SK-N-SH (cell line): ENCODE data around the gene WIF1. TPM values are rescaled to one million over a fixed set of nuclear protein-coding genes. Genes with fewer than 3 reads are reported as not detected.

Experiments
- CTCF ChIA-PET: fragments of 300-600, 350-600 bp; formaldehyde crosslinking; extraction: SDS; loops from one replicate; lab custom pipeline; 2021; lab: Yijun Ruan, JAX
- POLR2A ChIA-PET: fragments of 350-600 bp; sonication (Branson Sonifier 250); formaldehyde crosslinking; extraction: SDS; loops from one replicate; lab custom pipeline; 2020; ENCODE audit warnings: antibody characterized with exemption, inconsistent platforms; lab: Yijun Ruan, JAX
- DNase-seq: peaks from one replicate; pipeline ENCODE4 v3.0.0; 2012
- H2AFZ ChIP-seq: fragments of 200-600 bp; sonication (generic); 2 replicates; pipeline ENCODE4 v1.8.1; 2016; ENCODE audit warnings: antibody characterized with exemption, mild to moderate bottlenecking, low read depth
- H3F3A ChIP-seq: fragments of 200-600 bp; sonication (generic); replicated peaks from 2 replicates; pipeline ENCODE3; 2016; ENCODE audit warnings: antibody characterized with exemption, mild to moderate bottlenecking; ENCODE audit not compliant: insufficient read depth
- H3K27ac ChIP-seq, 2 experiments: fragments of 200-500 bp in 1 of 2; fragments of 200-600 bp in 1 of 2; sonication (Bioruptor generic) in 1 of 2; sonication (generic), shearing (Covaris generic) in 1 of 2; 2 replicates each; pipeline versions ENCODE4 v1.5.1 to v1.6.1; 2014 to 2016; ENCODE audit warnings: low read depth in 2 of 2, inconsistent platforms in 1 of 2, low read length in 1 of 2, mild to moderate bottlenecking in 1 of 2, mixed read lengths in 1 of 2
- H3K27me3 ChIP-seq: fragments of 200-600 bp; sonication (generic), shearing (Covaris generic); 2 replicates; pipeline ENCODE4 v1.6.1; 2016; ENCODE audit warnings: mixed run types; ENCODE audit not compliant: insufficient read depth
- H3K36me3 ChIP-seq, 2 experiments: fragments of 200-500 bp in 1 of 2; fragments of 200-600 bp in 1 of 2; sonication (Bioruptor generic) in 1 of 2; sonication (generic) in 1 of 2; replicated peaks in 1 of 2; 2 replicates each; pipeline versions ENCODE3 to v1.5.1; 2014 to 2016; ENCODE audit warnings: low read length in 1 of 2, mild to moderate bottlenecking in 1 of 2; ENCODE audit not compliant: insufficient read depth in 2 of 2, control insufficient read depth in 1 of 2
- H3K4me1 ChIP-seq, 2 experiments: fragments of 200-500 bp in 1 of 2; fragments of 200-600 bp in 1 of 2; sonication (Bioruptor generic) in 1 of 2; sonication (generic), shearing (Covaris generic) in 1 of 2; 2 replicates each; pipeline versions ENCODE4 v1.5.1 to v1.6.1; 2014 to 2016; ENCODE audit warnings: low read depth in 1 of 2, low read length in 1 of 2, mixed run types in 1 of 2; ENCODE audit not compliant: insufficient read depth in 2 of 2, control insufficient read depth in 1 of 2
- H3K4me2 ChIP-seq: fragments of 200-600 bp; sonication (generic), shearing (Covaris generic); 2 replicates; pipeline ENCODE4 v1.6.1; 2017; ENCODE audit warnings: mixed run types
- H3K4me3 ChIP-seq, 2 experiments: fragments of 200-500 bp in 1 of 2; fragments of 200-600 bp in 1 of 2; sonication (Bioruptor generic) in 1 of 2; sonication (generic), shearing (Covaris generic) in 1 of 2; 2 replicates each; pipeline versions ENCODE4 v1.5.1 to v1.8.1; 2014 to 2016; ENCODE audit warnings: low read depth in 2 of 2, inconsistent platforms in 1 of 2, low read length in 1 of 2, mild to moderate bottlenecking in 1 of 2, mixed read lengths in 1 of 2, moderate library complexity in 1 of 2
- H3K79me2 ChIP-seq: fragments of 200-600 bp; sonication (generic); 2 replicates; pipeline ENCODE4 v1.8.1; 2017; ENCODE audit warnings: mild to moderate bottlenecking; ENCODE audit not compliant: insufficient read depth
- H3K9ac ChIP-seq: fragments of 200-600 bp; sonication (generic); 2 replicates; pipeline ENCODE4 v1.6.1; 2017; ENCODE audit warnings: mixed run types
- H3K9me2 ChIP-seq: fragments of 200-600 bp; sonication (generic); 2 replicates; pipeline ENCODE4 v1.6.1; 2017; ENCODE audit warnings: mixed run types
- H3K9me3 ChIP-seq: fragments of 200-600 bp; sonication (generic); 2 replicates; pipeline ENCODE4 v1.6.1; 2017; ENCODE audit warnings: mixed run types, mild to moderate bottlenecking, moderate library complexity
- H4K20me1 ChIP-seq: fragments of 200-600 bp; sonication (generic); 2 replicates; pipeline ENCODE4 v1.6.1; 2017; ENCODE audit warnings: mild to moderate bottlenecking, mixed run types; ENCODE audit not compliant: insufficient read depth
- CHD2 ChIP-seq: fragments of 150-350 bp; IDR thresholded peaks from 2 replicates; pipeline ENCODE4 v1.6.1; 2018; ENCODE audit warnings: low read length; ENCODE audit not compliant: partially characterized antibody
- ELF1 ChIP-seq: IDR thresholded peaks from 2 replicates; pipeline ENCODE4 v1.4.0; 2012
- EP300 ChIP-seq, 2 experiments: IDR thresholded peaks; 2 replicates each; pipeline versions ENCODE4 v1.4.0 to v1.6.1; 2012; ENCODE audit warnings: borderline replicate concordance in 1 of 2, low read depth in 1 of 2, low read length in 1 of 2
- EZH2phosphoT487 ChIP-seq: fragments of 200-600 bp; sonication (generic); IDR thresholded peaks from 2 replicates; pipeline ENCODE4 v1.6.1; 2017; ENCODE audit warnings: low read depth, mixed run types, mild to moderate bottlenecking, antibody characterized with exemption, moderate library complexity, borderline replicate concordance
- FOXM1 ChIP-seq: IDR thresholded peaks from 2 replicates; pipeline ENCODE4 v1.4.0; 2012; ENCODE audit warnings: low read depth, mild to moderate bottlenecking
- MEF2A ChIP-seq: IDR thresholded peaks from 2 replicates; pipeline ENCODE4 v1.4.0; 2012; ENCODE audit warnings: low read depth, borderline replicate concordance
- RCOR1 ChIP-seq: fragments of 150-350 bp; IDR thresholded peaks from 2 replicates; pipeline ENCODE4 v1.6.1; 2017; ENCODE audit warnings: antibody characterized with exemption, low read length
- RFX5 ChIP-seq: IDR thresholded peaks from 2 replicates; pipeline ENCODE4 v1.6.1; 2012; ENCODE audit warnings: mild to moderate bottlenecking, improper control_type of control experiment, low read length
- SIN3A ChIP-seq: IDR thresholded peaks from 2 replicates; pipeline ENCODE4 v1.6.1; 2012; ENCODE audit warnings: low read depth, mild to moderate bottlenecking, low read length, moderate library complexity, borderline replicate concordance
- SMC3 ChIP-seq: IDR thresholded peaks from 2 replicates; pipeline ENCODE4 v1.6.1; 2012; ENCODE audit warnings: low read depth, low read length, improper control_type of control experiment
- TAF1 ChIP-seq: IDR thresholded peaks from 2 replicates; pipeline ENCODE4 v1.6.1; 2012; ENCODE audit warnings: low read depth, mild to moderate bottlenecking, low read length, moderate library complexity, borderline replicate concordance
- TCF12 ChIP-seq: IDR thresholded peaks from 2 replicates; pipeline ENCODE4 v1.4.0; 2012
- USF2 ChIP-seq: fragments of 150-350 bp; IDR thresholded peaks from 2 replicates; pipeline ENCODE4 v1.6.1; 2017; ENCODE audit warnings: antibody characterized with exemption, low read length, low read depth, borderline replicate concordance
- YY1 ChIP-seq: IDR thresholded peaks from 2 replicates; pipeline ENCODE4 v1.4.0; 2012; ENCODE audit warnings: low read depth, mild to moderate bottlenecking
- WGBS: methylation state at CpG from one replicate; pipeline ENCODE4 v1.1.6; 2017; ENCODE audit warnings: low lambda C conversion rate; 5-methylcytosine and 5-hydroxymethylcytosine counted together
- polyA plus RNA-seq, 3 experiments: library from polyadenylated mRNA; depleted of rRNA; stranded (reverse); fragments of >200 nt; gene quantifications; 2 replicates each; pipeline ENCODE4 v1.2.3, GENCODE V29; 2012
- TF ChIP-seq, protein P1 (sequence below): IDR thresholded peaks from 2 replicates; pipeline ENCODE4 v1.4.0; 2012; ENCODE audit warnings: low read depth, borderline replicate concordance
- TF ChIP-seq, protein P2 (sequence below): IDR thresholded peaks from 2 replicates; pipeline ENCODE4 v1.6.1; 2012; ENCODE audit warnings: mild to moderate bottlenecking, low read depth, low read length, moderate library complexity

The WIF1 gene
- polyA plus RNA-seq, 1 of the 3 experiments (the other 2 are of a cell fraction): not detected

DNA sequence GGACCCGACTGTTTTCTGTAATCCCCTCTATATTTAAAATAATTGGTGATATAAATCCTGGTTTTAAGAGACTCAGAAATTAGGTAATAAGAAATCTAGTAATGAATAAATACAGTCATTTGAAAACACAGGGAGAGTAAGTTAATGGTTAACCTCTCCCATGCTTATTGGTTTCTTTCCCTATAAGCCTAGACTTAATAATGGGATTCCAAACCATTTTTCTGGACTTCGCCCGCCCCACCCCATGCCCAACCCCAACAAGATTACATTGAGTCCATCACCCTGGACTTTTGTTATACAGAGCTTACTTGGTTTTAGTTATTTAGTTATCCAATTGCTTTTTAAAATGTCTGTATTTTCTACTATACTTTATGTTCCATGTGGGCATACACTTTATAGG is 98.7 kb downstream of the WIF1 start:
- no peaks in the 10 kb centered on the region for H3K36me3 ChIP-seq
- no peaks in the 10 kb centered on the region for H3K9me2 ChIP-seq
- no peak overlapping the region for H3K9ac ChIP-seq
- no peaks in the 10 kb centered on the region for H3K79me2 ChIP-seq
- no peaks in the 10 kb centered on the region for H4K20me1 ChIP-seq
- no peak for TF ChIP-seq FOXM1
- no peak for TF ChIP-seq RCOR1
- no peak for TF ChIP-seq SMC3
- no peak for TF ChIP-seq SIN3A
- TF ChIP-seq USF2: no peak
- TF ChIP-seq, protein P1, sequence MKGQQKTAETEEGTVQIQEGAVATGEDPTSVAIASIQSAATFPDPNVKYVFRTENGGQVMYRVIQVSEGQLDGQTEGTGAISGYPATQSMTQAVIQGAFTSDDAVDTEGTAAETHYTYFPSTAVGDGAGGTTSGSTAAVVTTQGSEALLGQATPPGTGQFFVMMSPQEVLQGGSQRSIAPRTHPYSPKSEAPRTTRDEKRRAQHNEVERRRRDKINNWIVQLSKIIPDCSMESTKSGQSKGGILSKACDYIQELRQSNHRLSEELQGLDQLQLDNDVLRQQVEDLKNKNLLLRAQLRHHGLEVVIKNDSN: no peak
- TF ChIP-seq MEF2A: no peak
- TF ChIP-seq, protein P2, sequence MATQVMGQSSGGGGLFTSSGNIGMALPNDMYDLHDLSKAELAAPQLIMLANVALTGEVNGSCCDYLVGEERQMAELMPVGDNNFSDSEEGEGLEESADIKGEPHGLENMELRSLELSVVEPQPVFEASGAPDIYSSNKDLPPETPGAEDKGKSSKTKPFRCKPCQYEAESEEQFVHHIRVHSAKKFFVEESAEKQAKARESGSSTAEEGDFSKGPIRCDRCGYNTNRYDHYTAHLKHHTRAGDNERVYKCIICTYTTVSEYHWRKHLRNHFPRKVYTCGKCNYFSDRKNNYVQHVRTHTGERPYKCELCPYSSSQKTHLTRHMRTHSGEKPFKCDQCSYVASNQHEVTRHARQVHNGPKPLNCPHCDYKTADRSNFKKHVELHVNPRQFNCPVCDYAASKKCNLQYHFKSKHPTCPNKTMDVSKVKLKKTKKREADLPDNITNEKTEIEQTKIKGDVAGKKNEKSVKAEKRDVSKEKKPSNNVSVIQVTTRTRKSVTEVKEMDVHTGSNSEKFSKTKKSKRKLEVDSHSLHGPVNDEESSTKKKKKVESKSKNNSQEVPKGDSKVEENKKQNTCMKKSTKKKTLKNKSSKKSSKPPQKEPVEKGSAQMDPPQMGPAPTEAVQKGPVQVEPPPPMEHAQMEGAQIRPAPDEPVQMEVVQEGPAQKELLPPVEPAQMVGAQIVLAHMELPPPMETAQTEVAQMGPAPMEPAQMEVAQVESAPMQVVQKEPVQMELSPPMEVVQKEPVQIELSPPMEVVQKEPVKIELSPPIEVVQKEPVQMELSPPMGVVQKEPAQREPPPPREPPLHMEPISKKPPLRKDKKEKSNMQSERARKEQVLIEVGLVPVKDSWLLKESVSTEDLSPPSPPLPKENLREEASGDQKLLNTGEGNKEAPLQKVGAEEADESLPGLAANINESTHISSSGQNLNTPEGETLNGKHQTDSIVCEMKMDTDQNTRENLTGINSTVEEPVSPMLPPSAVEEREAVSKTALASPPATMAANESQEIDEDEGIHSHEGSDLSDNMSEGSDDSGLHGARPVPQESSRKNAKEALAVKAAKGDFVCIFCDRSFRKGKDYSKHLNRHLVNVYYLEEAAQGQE: no peak
- TF ChIP-seq EP300 (IDR thresholded peaks at IDR 0.05; ENCODE audit: borderline replicate concordance in 1 of 2, low read depth in 1 of 2, low read length in 1 of 2): no peak
- no peak for TF ChIP-seq TCF12
- TF ChIP-seq YY1: no peak
- no peak for TF ChIP-seq CHD2
- no peak for TF ChIP-seq RFX5
- no peak for TF ChIP-seq EZH2phosphoT487
- no peak for TF ChIP-seq ELF1
- no peak for TF ChIP-seq TAF1
- peaks cover 6% of the 10 kb centered on the region; the same call in 1 of the 2 replicates for H3K27me3 ChIP-seq
- no peak overlapping the region for H3K27ac ChIP-seq
- H3K4me2 ChIP-seq: no peak overlapping the region
- H3K4me1 ChIP-seq: no peaks in the 10 kb centered on the region
- no peaks in the 10 kb centered on the region for H3K9me3 ChIP-seq
- DNase-seq: no peak
- no peak overlapping the region for H3K4me3 ChIP-seq
- ChIA-PET CTCF (no interaction called here), POLR2A (no interaction called here)
- H3F3A ChIP-seq: no peaks in the 10 kb centered on the region
- WGBS: 0% methylated on average over 3 of the region's 3 CpGs
- H2AFZ ChIP-seq: no peak overlapping the region
